A549 (cell line): Measurements from ENCODE around the gene FBXL22. TPM values are rescaled to one million over a fixed set of nuclear protein-coding genes. Genes with fewer than 3 reads are reported as not detected.

Experiments used
- ATAC-seq, 2 experiments: fragments of 200-7000 bp in 1 of 2; fragments of >200 bp in 1 of 2; cut with Nextera tagmentation in 1 of 2; cut with Tn5 transposase in 1 of 2; 3 replicates each; pipeline versions ENCODE4 v1.8.0 to v1.9.1; 2018 to 2020; ENCODE audit warnings: mild to moderate bottlenecking in 1 of 2, moderate library complexity in 1 of 2
- CTCF ChIA-PET: fragments of 300-600 bp; sonication (Branson Sonifier 250); formaldehyde crosslinking; extraction: SDS; loops from one replicate; lab custom pipeline; 2021; ENCODE audit warnings: antibody characterized with exemption, inconsistent platforms; lab: Yijun Ruan, JAX
- POLR2A ChIA-PET: fragments of 350-600 bp; formaldehyde crosslinking; extraction: SDS; loops from one replicate; lab custom pipeline; 2021; ENCODE audit warnings: antibody characterized with exemption, inconsistent platforms; lab: Yijun Ruan, JAX
- DNase-seq, 2 experiments: peaks; one replicate each; pipeline versions ENCODE4 v3.0.0 to v3.0.0-alpha.2; 2011 to 2016; ENCODE audit warnings: low read depth in 1 of 2, low spot score in 1 of 2
- FAIRE-seq: peaks from 2 replicates; lab custom pipeline; 2011; peaks lifted over from hg19 to GRCh38; lab: Jason Lieb, UNC
- H3K27ac ChIP-seq, 2 experiments: fragments of >200 bp; sonication (Bioruptor Twin); formaldehyde crosslinking; 3 replicates each; pipeline ENCODE4 v1.5.1; 2016 to 2017
- H3K4me1 ChIP-seq: fragments of >200 bp; sonication (Bioruptor Twin); formaldehyde crosslinking; 3 replicates; pipeline ENCODE4 v1.6.1; 2016
- H3K4me2 ChIP-seq: fragments of >200 bp; sonication (Bioruptor Twin); formaldehyde crosslinking; 3 replicates; pipeline ENCODE4 v1.6.1; 2016
- H3K4me3 ChIP-seq: fragments of >200 bp; sonication (Bioruptor Twin); formaldehyde crosslinking; 3 replicates; pipeline ENCODE4 v1.5.1; 2016
- H3K9me3 ChIP-seq: fragments of >200 bp; sonication (Bioruptor Twin); formaldehyde crosslinking; 3 replicates; pipeline ENCODE4 v1.6.1; 2016
- CBX2 ChIP-seq: fragments of 200-600 bp; sonication (generic); IDR thresholded peaks from 2 replicates; pipeline ENCODE4 v1.6.1; 2016; ENCODE audit warnings: low read depth, mild to moderate bottlenecking, borderline replicate concordance
- CTCF ChIP-seq: fragments of >200 bp; sonication (Bioruptor Twin); formaldehyde crosslinking; IDR thresholded peaks from 3 replicates; pipeline ENCODE4 v1.5.1; 2016
- ELK1 ChIP-seq: fragments of 150-350 bp; IDR thresholded peaks from 2 replicates; pipeline ENCODE4 v1.6.1; 2014; ENCODE audit warnings: low read depth, mild to moderate bottlenecking, low read length
- EP300 ChIP-seq, 2 experiments: fragments of >200 bp; sonication (Bioruptor Twin); formaldehyde crosslinking; IDR thresholded peaks; 2 replicates in 1 of 2; 3 replicates in 1 of 2; pipeline ENCODE4 v1.6.1; 2016 to 2017
- ESRRA ChIP-seq: fragments of 150-350 bp; IDR thresholded peaks from 2 replicates; pipeline ENCODE4 v1.6.1; 2014; ENCODE audit warnings: mild to moderate bottlenecking, low read length, borderline replicate concordance
- HES2 ChIP-seq: fragments of >200 bp; sonication (Bioruptor Twin); formaldehyde crosslinking; IDR thresholded peaks from 2 replicates; pipeline ENCODE4 v1.6.1; 2016
- HEYL ChIP-seq: fragments of 250-450 bp; sonication (Bioruptor Pico); IDR thresholded peaks from 2 replicates; pipeline ENCODE4 v1.8.0; 2021; ENCODE audit warnings: mild to moderate bottlenecking, moderate library complexity
- HOXA7 ChIP-seq: fragments of 250-450 bp; sonication (Bioruptor Pico); IDR thresholded peaks from 2 replicates; pipeline ENCODE4 v1.5.0; 2020; ENCODE audit warnings: mild to moderate bottlenecking, moderate library complexity
- JUN ChIP-seq, 2 experiments: fragments of >200 bp; sonication (Bioruptor Twin); formaldehyde crosslinking; IDR thresholded peaks; 2 replicates in 1 of 2; 3 replicates in 1 of 2; pipeline ENCODE4 v1.6.1; 2016 to 2017
- JUNB ChIP-seq: fragments of >200 bp; sonication (Bioruptor Twin); formaldehyde crosslinking; IDR thresholded peaks from 2 replicates; pipeline ENCODE4 v1.6.1; 2016
- KDM1A ChIP-seq: fragments of 200-600 bp; sonication (generic); IDR thresholded peaks from 2 replicates; pipeline ENCODE4 v1.6.1; 2016; ENCODE audit warnings: low read depth, mild to moderate bottlenecking
- KDM5A ChIP-seq: fragments of 200-600 bp; sonication (generic); IDR thresholded peaks from 2 replicates; pipeline ENCODE4 v1.6.1; 2016; ENCODE audit warnings: antibody characterized with exemption, mild to moderate bottlenecking
- POLR2A ChIP-seq: IDR thresholded peaks from 2 replicates; pipeline ENCODE4 v1.6.1; 2012; ENCODE audit warnings: mild to moderate bottlenecking, low read length
- RCOR1 ChIP-seq: fragments of 150-350 bp; IDR thresholded peaks from 2 replicates; pipeline ENCODE4 v1.6.1; 2014; ENCODE audit warnings: antibody characterized with exemption, low read length, low read depth
- SMC3 ChIP-seq: fragments of >200 bp; sonication (Bioruptor Twin); formaldehyde crosslinking; IDR thresholded peaks from 3 replicates; pipeline ENCODE4 v1.6.1; 2018; ENCODE audit warnings: inconsistent platforms
- USF2 ChIP-seq: fragments of 450-650 bp; IDR thresholded peaks from 2 replicates; pipeline ENCODE4 v1.6.1; 2014; ENCODE audit warnings: antibody characterized with exemption
- ZC3H11A ChIP-seq: fragments of 450-650 bp; IDR thresholded peaks from 2 replicates; pipeline ENCODE4 v1.6.1; 2014; ENCODE audit warnings: antibody characterized with exemption, mild to moderate bottlenecking
- ZNF302 ChIP-seq: fragments of 250-450 bp; sonication (Bioruptor Pico); IDR thresholded peaks from 2 replicates; pipeline ENCODE4 v1.9.0; 2021; ENCODE audit warnings: inconsistent platforms, mild to moderate bottlenecking, moderate library complexity
- WGBS: methylation state at CpG from one replicate; pipeline ENCODE4 v1.1.6; 2017; ENCODE audit errors: missing lambda C conversion rate; 5-methylcytosine and 5-hydroxymethylcytosine counted together
- polyA plus RNA-seq, 4 experiments: library from polyadenylated mRNA; depleted of rRNA in 3 of 4; stranded (reverse); fragments of >200 nt; fragmentation: RNase III in 1 of 4; extraction: RNeasy Plus Mini Kit Qiagen cat#74134 plus additional on column Dnase treatment in 1 of 4; gene quantifications; 2 replicates in 3 of 4; 3 replicates in 1 of 4; pipeline ENCODE4 v1.2.3, GENCODE V29; 2011 to 2017
- TF ChIP-seq, protein P1 (sequence below): fragments of >200 bp; sonication (Bioruptor Twin); formaldehyde crosslinking; IDR thresholded peaks from 3 replicates; pipeline ENCODE4 v1.6.1; 2016

Gene FBXL22
- polyA plus RNA-seq, 2 of the 4 experiments (the other 2 are of a cell fraction) = 0.18 to 0.23 TPM

DNA sequence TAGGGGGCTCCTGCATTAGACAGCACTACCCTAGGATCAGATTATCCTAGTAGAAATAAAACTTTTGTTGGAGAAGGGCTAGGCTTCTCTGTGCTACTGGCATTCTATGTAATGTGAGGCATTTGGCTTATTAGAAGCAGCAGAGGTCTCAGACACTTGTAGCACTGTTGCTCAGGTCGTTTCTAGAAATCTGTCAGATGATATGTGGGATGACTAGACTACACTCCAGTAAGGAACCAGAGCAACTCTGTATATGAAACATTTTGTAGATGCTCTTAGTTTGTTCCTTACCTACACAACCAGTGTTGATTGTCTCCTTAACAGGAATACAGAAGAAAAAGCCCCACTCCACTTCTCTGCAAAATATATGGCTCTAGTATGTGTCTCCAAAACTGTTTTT lies 21.9 kb upstream of the FBXL22 start:
- no peak for DNase-seq
- Histone ChIP-seq H3K4me3 (no peak overlapping the region), H3K27ac (no peak overlapping the region), H3K4me2 (no peak overlapping the region), H3K9me3 (no peaks in the 10 kb centered on the region), H3K4me1 (no peaks in the 10 kb centered on the region)
- no peak; a peak in 1 of 6 replicates for ATAC-seq
- POLR2A ChIA-PET = no interaction called here
- FAIRE-seq = no peak
- TF ChIP-seq ZNF302 (no peak), KDM1A (no peak), HES2 (no peak)
- CTCF ChIA-PET = interaction anchor here (1.2 to 1.5 kb wide), 3 partner anchors 22 to 109 kb away, joined by 3 to 4 read pairs (median 3); no protein-coding TSS in a partner anchor
- WGBS = 53% methylated on average over 1 of the region's 1 CpG

- H3K4me2 ChIP-seq = no peak overlapping the region
- DNase-seq = no peak
- H3K9me3 ChIP-seq = no peaks in the 10 kb centered on the region
- WGBS = 86% methylated on average over 6 of the region's 6 CpGs
- no peak for ATAC-seq
- ChIA-PET CTCF (interaction anchor here (1.5 to 7.8 kb wide), 4 partner anchors 23 to 110 kb away, joined by 3 to 53 read pairs (median 8); partner anchors contain the start of gene FBXL22), POLR2A (no interaction called here)
- FAIRE-seq = peak; percentile 73
- no peaks in the 10 kb centered on the region for H3K4me1 ChIP-seq
- no peak overlapping the region for H3K27ac ChIP-seq
- no peak overlapping the region for H3K4me3 ChIP-seq
- no peak for TF ChIP-seq JUN (IDR thresholded peaks at IDR 0.05)
- TF ChIP-seq HOXA7 (CRISPR knock-in tag) = no peak
- TF ChIP-seq HEYL = no peak
- no peak for TF ChIP-seq ELK1
- no peak for TF ChIP-seq ESRRA
- no peak for TF ChIP-seq CTCF
- TF ChIP-seq USF2 = no peak
- TF ChIP-seq CBX2 = no peak
- no peak for TF ChIP-seq KDM5A
- no peak for TF ChIP-seq SMC3
- no peak for TF ChIP-seq HES2
- TF ChIP-seq, protein P1, sequence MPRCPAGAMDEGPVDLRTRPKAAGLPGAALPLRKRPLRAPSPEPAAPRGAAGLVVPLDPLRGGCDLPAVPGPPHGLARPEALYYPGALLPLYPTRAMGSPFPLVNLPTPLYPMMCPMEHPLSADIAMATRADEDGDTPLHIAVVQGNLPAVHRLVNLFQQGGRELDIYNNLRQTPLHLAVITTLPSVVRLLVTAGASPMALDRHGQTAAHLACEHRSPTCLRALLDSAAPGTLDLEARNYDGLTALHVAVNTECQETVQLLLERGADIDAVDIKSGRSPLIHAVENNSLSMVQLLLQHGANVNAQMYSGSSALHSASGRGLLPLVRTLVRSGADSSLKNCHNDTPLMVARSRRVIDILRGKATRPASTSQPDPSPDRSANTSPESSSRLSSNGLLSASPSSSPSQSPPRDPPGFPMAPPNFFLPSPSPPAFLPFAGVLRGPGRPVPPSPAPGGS = no peak
- no peak for TF ChIP-seq POLR2A
- TF ChIP-seq ZC3H11A = no peak
- no peak for TF ChIP-seq EP300 (IDR thresholded peaks at IDR 0.05)
These were observed 20.7 kb upstream of the FBXL22 start for GRCh38 chr15:63576441-63576840.

DNA sequence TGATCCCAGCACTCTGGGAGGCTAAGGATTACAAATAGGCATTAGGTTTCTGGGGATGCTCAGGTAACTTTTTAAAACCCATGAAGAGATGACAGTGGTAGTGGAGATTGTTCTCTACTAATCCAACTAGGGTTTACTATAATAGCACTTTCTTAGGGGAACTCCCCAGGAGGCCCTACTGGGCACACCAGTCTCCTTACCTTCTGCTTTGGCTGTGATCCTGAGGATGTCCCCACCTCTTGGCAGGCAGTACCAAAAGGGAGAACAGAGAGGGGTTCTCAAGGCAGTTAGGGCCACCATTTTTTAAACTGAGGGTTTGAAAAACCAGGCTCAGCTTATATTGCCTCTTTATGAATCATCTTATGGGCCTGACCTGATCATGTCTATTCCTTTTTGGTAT lies 15.0 kb upstream of the FBXL22 start:
- DNase-seq = no peak
- POLR2A ChIA-PET = no interaction called here
- H3K4me1 ChIP-seq = peaks cover 17% of the 10 kb centered on the region
- no peak overlapping the region for H3K27ac ChIP-seq
- TF ChIP-seq JUNB = no peak
- TF ChIP-seq RCOR1 = no peak
- TF ChIP-seq, all 56 proteins: peak for 0
- FAIRE-seq (no peak), ATAC-seq (no peak)
- H3K4me2 ChIP-seq = no peak overlapping the region
- H3K9me3 ChIP-seq = no peaks in the 10 kb centered on the region
- CTCF ChIA-PET = interaction anchor here (0.8 to 7.8 kb wide), 4 partner anchors 12 to 115 kb away, joined by 3 to 53 read pairs (median 8); partner anchors contain the start of gene FBXL22
- H3K4me3 ChIP-seq = no peak overlapping the region
